ENCODE data around the gene NUP188. TPM values are rescaled to one million over a fixed set of nuclear protein-coding genes. Genes with fewer than 3 reads are reported as not detected.

NUP188 gene
- total and polyA plus RNA-seq, 2 of the 13 experiments (the other 11 are each of a cell fraction or from before 2014, with no cell fraction given) = 28.0 to 38.5 TPM

DNA sequence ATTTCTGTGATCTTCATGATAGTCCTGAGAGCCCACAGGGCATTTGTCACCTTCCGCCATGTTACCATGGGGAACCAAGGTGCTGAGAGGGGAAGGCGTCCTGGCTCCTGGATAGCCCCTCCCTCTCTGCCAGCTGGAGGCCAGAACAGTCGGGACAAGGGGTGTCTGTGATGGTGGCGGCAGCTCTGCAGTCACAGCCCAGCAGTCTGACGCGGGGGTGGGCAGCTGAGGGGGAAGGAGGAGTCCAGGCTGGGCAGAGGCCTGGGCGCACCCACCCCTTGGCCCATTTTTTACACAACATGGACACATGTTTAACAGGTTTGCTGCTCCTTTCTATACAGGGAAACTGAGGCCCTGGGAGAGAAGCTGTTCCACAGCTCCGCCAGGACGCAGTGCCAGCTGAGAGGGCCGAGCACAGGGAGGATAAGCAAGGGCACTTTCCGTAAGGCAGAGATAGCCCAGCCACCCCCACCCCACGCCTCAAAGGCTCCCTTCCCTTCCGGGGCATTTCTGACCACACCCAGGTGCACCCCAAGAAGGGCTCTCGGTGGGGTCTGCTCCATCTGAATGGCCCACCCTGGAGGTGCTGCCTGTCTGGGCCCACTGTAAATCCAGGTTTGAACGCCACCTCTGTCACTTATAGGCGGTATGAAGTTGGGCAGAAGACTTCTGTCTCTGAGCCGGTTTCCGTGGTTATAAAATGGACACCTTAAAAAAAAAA is 48.5 kb upstream of the NUP188 start:
- 100% methylated on average over 10 of the region's 18 CpGs for WGBS (ENCODE audit: low lambda C conversion rate)
- no peak overlapping the region for H3K9ac ChIP-seq (ENCODE audit: insufficient read depth, low read depth, low read length)
- H3K9me3 ChIP-seq (ENCODE audit: low read length) = no peaks in the 10 kb centered on the region
- ChIA-PET POLR2A (no interaction called here), CTCF (ENCODE audit: low intra/inter-chr PET ratio, low total read pairs) (no interaction called here)
- H3K4me1 ChIP-seq (ENCODE audit: insufficient read depth, low read length) = peaks cover 8% of the 10 kb centered on the region; the same call in 1 of the 2 replicates
- H3K27me3 ChIP-seq (ENCODE audit: control insufficient read depth in 1 of 2, insufficient read depth in 2 of 2, low read length in 2 of 2) = no peaks in the 10 kb centered on the region
- FAIRE-seq (no peak), ATAC-seq (no peak), DNase-seq (ENCODE audit: low spot score) (no peak)
- no peak overlapping the region for H3K27ac ChIP-seq (ENCODE audit: extremely low read length, insufficient read depth, low read length)
- no TSS peak for BruUV-seq (replicated peaks)
- H3K4me3 ChIP-seq (replicated peaks in 1 of 3; ENCODE audit: insufficient read depth in 1 of 3, low read depth in 2 of 3, low read length in 3 of 3) = no peak overlapping the region
- in situ Hi-C loops (cut with HindIII; ENCODE audit: extremely low pct_ligation_motif_present, low pct_unique_long_range_greater_than_20kb) (no loop called here), intact Hi-C loops (cut with micrococcal nuclease; ENCODE audit: unreplicated experiment) (no loop called here)
- no peak overlapping the region for H2AFZ ChIP-seq (ENCODE audit: low read length)
- no peak overlapping the region for H3K4me2 ChIP-seq (ENCODE audit: low read depth, low read length)
- peaks cover 7 to 35% of the 10 kb centered on the region in 2 experiments; a peak in 4 of 5 replicates for H3K36me3 ChIP-seq (replicated peaks in 1 of 2; ENCODE audit: control insufficient read depth in 1 of 2, insufficient read depth in 2 of 2, low read length in 2 of 2)
- TF ChIP-seq, protein P1, sequence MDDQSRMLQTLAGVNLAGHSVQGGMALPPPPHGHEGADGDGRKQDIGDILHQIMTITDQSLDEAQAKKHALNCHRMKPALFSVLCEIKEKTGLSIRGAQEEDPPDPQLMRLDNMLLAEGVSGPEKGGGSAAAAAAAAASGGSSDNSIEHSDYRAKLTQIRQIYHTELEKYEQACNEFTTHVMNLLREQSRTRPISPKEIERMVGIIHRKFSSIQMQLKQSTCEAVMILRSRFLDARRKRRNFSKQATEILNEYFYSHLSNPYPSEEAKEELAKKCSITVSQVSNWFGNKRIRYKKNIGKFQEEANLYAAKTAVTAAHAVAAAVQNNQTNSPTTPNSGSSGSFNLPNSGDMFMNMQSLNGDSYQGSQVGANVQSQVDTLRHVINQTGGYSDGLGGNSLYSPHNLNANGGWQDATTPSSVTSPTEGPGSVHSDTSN (CRISPR knock-in tag; IDR thresholded peaks at IDR 0.05; ENCODE audit: borderline replicate concordance) = no peak
- TF ChIP-seq, protein P2, sequence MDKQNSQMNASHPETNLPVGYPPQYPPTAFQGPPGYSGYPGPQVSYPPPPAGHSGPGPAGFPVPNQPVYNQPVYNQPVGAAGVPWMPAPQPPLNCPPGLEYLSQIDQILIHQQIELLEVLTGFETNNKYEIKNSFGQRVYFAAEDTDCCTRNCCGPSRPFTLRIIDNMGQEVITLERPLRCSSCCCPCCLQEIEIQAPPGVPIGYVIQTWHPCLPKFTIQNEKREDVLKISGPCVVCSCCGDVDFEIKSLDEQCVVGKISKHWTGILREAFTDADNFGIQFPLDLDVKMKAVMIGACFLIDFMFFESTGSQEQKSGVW (CRISPR knock-in tag; IDR thresholded peaks at IDR 0.05; ENCODE audit: borderline replicate concordance) = no peak
- TF ChIP-seq HNRNPK (IDR thresholded peaks at IDR 0.05; ENCODE audit: low read depth, low read length, poor library complexity, severe bottlenecking) (no peak), PITX1 (CRISPR knock-in tag; IDR thresholded peaks at IDR 0.05) (no peak), DPF2 (CRISPR knock-in tag; IDR thresholded peaks at IDR 0.05; ENCODE audit: borderline replicate concordance, low read depth) (no peak)
- no peaks in the 10 kb centered on the region for H4K20me1 ChIP-seq (ENCODE audit: insufficient read depth, low read length)
- H3K79me2 ChIP-seq (ENCODE audit: insufficient read depth, low read length) = peaks cover 2% of the 10 kb centered on the region

Data from HepG2 (cell line).